DOHH2 (cell line): Measurements from ENCODE around the gene PEAR1.
A peak's percentile ranks its signal among the peaks of the same experiment; 100 is the strongest.

ENCODE experiments used
- H3F3A ChIP-seq: fragments of 200-600 bp; sonication (generic), shearing (Covaris generic); 2 replicates; pipeline ENCODE4 v1.6.0; 2016; ENCODE audit warnings: antibody characterized with exemption, mild to moderate bottlenecking; ENCODE audit not compliant: control insufficient read depth, insufficient read depth
- H3K27ac ChIP-seq: fragments of 200-600 bp; sonication (generic); 2 replicates; pipeline ENCODE4 v1.5.1; 2014; ENCODE audit warnings: low read depth, mild to moderate bottlenecking, low read length, moderate library complexity
- H3K27me3 ChIP-seq: fragments of 200-600 bp; sonication (generic); 2 replicates; pipeline ENCODE4 v1.6.1; 2014; ENCODE audit warnings: mild to moderate bottlenecking, low read length, mixed read lengths; ENCODE audit not compliant: control insufficient read depth
- H3K36me3 ChIP-seq: fragments of 200-600 bp; sonication (generic); 2 replicates; pipeline ENCODE4 v1.6.1; 2014; ENCODE audit warnings: mild to moderate bottlenecking, low read length, moderate library complexity, mixed read lengths; ENCODE audit not compliant: control insufficient read depth
- H3K4me1 ChIP-seq: fragments of 200-600 bp; sonication (generic); 2 replicates; pipeline ENCODE4 v1.6.1; 2014; ENCODE audit warnings: mild to moderate bottlenecking, low read length, mixed read lengths; ENCODE audit not compliant: control insufficient read depth
- H3K4me2 ChIP-seq: fragments of 200-600 bp; sonication (generic); 2 replicates; pipeline ENCODE4 v1.6.0; 2014; ENCODE audit warnings: mild to moderate bottlenecking, low read length, moderate library complexity
- H3K4me3 ChIP-seq: fragments of 200-600 bp; sonication (generic); 2 replicates; pipeline ENCODE4 v1.5.1; 2014; ENCODE audit warnings: mild to moderate bottlenecking, low read length, mixed read lengths
- H3K79me2 ChIP-seq: fragments of 200-600 bp; sonication (generic); 2 replicates; pipeline ENCODE4 v1.6.1; 2014; ENCODE audit warnings: mild to moderate bottlenecking, low read length, mixed read lengths; ENCODE audit not compliant: control insufficient read depth
- H3K9me2 ChIP-seq: fragments of 200-600 bp; sonication (generic); replicated peaks from 2 replicates; pipeline ENCODE4 v1.6.1; 2014; ENCODE audit warnings: mild to moderate bottlenecking, low read length, mixed read lengths; ENCODE audit not compliant: control insufficient read depth
- H3K9me3 ChIP-seq: fragments of 200-600 bp; sonication (generic); 2 replicates; pipeline ENCODE4 v1.6.1; 2014; ENCODE audit warnings: antibody characterized with exemption, low read length, mixed read lengths; ENCODE audit not compliant: control insufficient read depth, insufficient read depth
- H4K20me1 ChIP-seq: fragments of 200-600 bp; sonication (generic); 2 replicates; pipeline ENCODE4 v1.6.0; 2014; ENCODE audit warnings: low read depth, mild to moderate bottlenecking, antibody characterized with exemption, low read length, moderate library complexity; ENCODE audit not compliant: control insufficient read depth, insufficient read depth
- CTCF ChIP-seq: fragments of 200-600 bp; sonication (generic); IDR thresholded peaks from one replicate; pipeline ENCODE4 v1.5.1; 2014; ENCODE audit warnings: antibody characterized with exemption, mild to moderate bottlenecking, low read depth, low read length; ENCODE audit not compliant: poor library complexity, severe bottlenecking
- EZH2phosphoT487 ChIP-seq: fragments of 200-600 bp; sonication (generic); IDR thresholded peaks from 2 replicates; pipeline ENCODE4 v1.6.1; 2017; ENCODE audit warnings: borderline replicate concordance, mild to moderate bottlenecking, antibody characterized with exemption, low read length, moderate library complexity, mixed read lengths

Gene PEAR1

GRCh38 chr1:156889802-156890580 is 3.5 kb upstream of the PEAR1 start:
- TF ChIP-seq CTCF = peak; percentile 86
- no peak for TF ChIP-seq EZH2phosphoT487
- H3F3A ChIP-seq = no peaks in the 10 kb centered on the region
- no peaks in the 10 kb centered on the region for H3K9me2 ChIP-seq
- no peak overlapping the region for H3K4me3 ChIP-seq
- no peaks in the 10 kb centered on the region for H3K79me2 ChIP-seq
- no peak overlapping the region for H3K4me2 ChIP-seq
- peaks cover 41% of the 10 kb centered on the region for H3K27me3 ChIP-seq
- no peak overlapping the region for H3K27ac ChIP-seq
- no peaks in the 10 kb centered on the region for H3K9me3 ChIP-seq
- H3K4me1 ChIP-seq = 0 out of 2 replicates have a peak, but pooled peaks cover 3% of the 10 kb centered on the region
- H4K20me1 ChIP-seq = no peaks in the 10 kb centered on the region
- no peaks in the 10 kb centered on the region for H3K36me3 ChIP-seq

GRCh38 chr1:156892190-156893047 is 1.1 kb upstream of the PEAR1 start:
- 0 out of 2 replicates have a peak, but pooled peaks cover 3% of the 10 kb centered on the region for H4K20me1 ChIP-seq
- no peak overlapping the region for H3K27ac ChIP-seq
- H3K4me3 ChIP-seq = no peak overlapping the region
- no peaks in the 10 kb centered on the region for H3K79me2 ChIP-seq
- H3K9me3 ChIP-seq = no peaks in the 10 kb centered on the region
- TF ChIP-seq EZH2phosphoT487 (no peak; the same call in 1 of the 2 replicates), CTCF (peak; percentile 84)
- H3F3A ChIP-seq = no peaks in the 10 kb centered on the region
- 0 out of 2 replicates have a peak, but pooled peaks cover 3% of the 10 kb centered on the region for H3K4me1 ChIP-seq
- no peaks in the 10 kb centered on the region for H3K36me3 ChIP-seq
- peak overlapping the region; percentile 35 for H3K4me2 ChIP-seq
- peaks cover 31% of the 10 kb centered on the region for H3K27me3 ChIP-seq
- no peaks in the 10 kb centered on the region for H3K9me2 ChIP-seq

GRCh38 chr1:156894001-156894400 is 483 bp downstream of the PEAR1 start:
- H3K27me3 ChIP-seq = peaks cover 45% of the 10 kb centered on the region
- no peaks in the 10 kb centered on the region for H3K9me2 ChIP-seq
- H3K79me2 ChIP-seq = no peaks in the 10 kb centered on the region
- H3K4me1 ChIP-seq = 0 out of 2 replicates have a peak, but pooled peaks cover 3% of the 10 kb centered on the region
- 0 out of 2 replicates have a peak, but pooled peaks cover 3% of the 10 kb centered on the region for H4K20me1 ChIP-seq
- H3K27ac ChIP-seq = no peak overlapping the region
- TF ChIP-seq CTCF = no peak
- no peak for TF ChIP-seq EZH2phosphoT487
- H3K4me2 ChIP-seq = no peak overlapping the region
- no peak overlapping the region for H3K4me3 ChIP-seq
- no peaks in the 10 kb centered on the region for H3F3A ChIP-seq
- no peaks in the 10 kb centered on the region for H3K36me3 ChIP-seq
- H3K9me3 ChIP-seq = no peaks in the 10 kb centered on the region
